SK-N-DZ (cell line): ENCODE measurements around the gene DEPDC4.
"Not testable (repeated sequence)": the region's sequence is repeated elsewhere in the genome, so short reads cannot be mapped to it uniquely, and the experiment has no call there.

Source experiments
- DNase-seq: peaks from one replicate; pipeline ENCODE4 v3.0.0-alpha.2; 2015; ENCODE audit warnings: low spot score

The DEPDC4 gene

GRCh38 chr12:100265107-100265506 lies 1.8 kb downstream of the DEPDC4 start:
- DNase-seq = not testable (repeated sequence)

DNA sequence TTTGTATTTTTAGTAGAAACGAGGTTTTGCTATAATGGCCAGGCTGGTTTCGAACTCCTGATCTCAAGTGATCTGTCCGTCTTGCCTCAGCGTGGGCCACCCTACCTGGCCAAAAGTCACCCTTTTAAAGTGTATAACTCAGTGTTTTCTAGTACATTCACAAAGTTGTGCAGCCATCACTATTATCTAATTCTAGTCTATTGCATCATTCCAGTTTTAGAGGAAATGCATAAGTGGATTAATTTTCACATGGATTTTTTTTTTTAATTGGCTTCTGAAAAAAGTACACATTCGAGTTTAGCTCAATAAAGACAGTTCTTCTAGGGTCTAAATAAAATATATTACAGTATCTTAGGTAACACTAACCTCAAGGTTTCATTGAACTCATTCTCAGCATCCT lies 3.7 kb downstream of the DEPDC4 start:
- no peak for DNase-seq

GRCh38 chr12:100258127-100258526 lies 8.8 kb downstream of the DEPDC4 start:
- no peak for DNase-seq

- no peak for DNase-seq
These were observed 12.0 kb downstream of the DEPDC4 start for GRCh38 chr12:100254876-100255275.

- DNase-seq = no peak
These were observed 13.4 kb downstream of the DEPDC4 start for GRCh38 chr12:100253437-100253836.

GRCh38 chr12:100251917-100252316 lies 15.0 kb downstream of the DEPDC4 start:
- no peak for DNase-seq

DNA sequence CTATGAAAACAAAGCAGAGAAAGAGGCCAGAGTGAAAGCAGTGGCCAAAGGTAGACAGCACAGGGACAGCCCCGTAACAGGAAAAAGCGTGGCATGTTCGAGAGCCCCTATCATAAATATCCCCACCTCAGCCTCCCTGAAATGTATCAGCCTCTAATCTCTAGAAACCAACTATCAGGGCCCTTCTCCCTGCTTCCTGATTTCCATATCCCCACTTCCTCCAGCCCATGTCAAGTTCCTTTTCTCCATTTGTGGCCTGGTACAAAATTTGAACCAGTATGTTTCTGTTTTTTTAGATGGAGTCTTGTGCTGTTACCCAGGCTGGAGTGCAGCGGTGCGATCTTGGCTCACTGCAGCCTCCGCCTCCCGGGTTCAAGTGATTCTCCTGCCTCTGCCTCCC lies 16.9 kb downstream of the DEPDC4 start:
- no peak for DNase-seq

GRCh38 chr12:100248886-100249285 lies 18.0 kb downstream of the DEPDC4 start:
- no peak for DNase-seq

- DNase-seq = no peak
These were observed 19.1 kb downstream of the DEPDC4 start for GRCh38 chr12:100247765-100248164.

DNA sequence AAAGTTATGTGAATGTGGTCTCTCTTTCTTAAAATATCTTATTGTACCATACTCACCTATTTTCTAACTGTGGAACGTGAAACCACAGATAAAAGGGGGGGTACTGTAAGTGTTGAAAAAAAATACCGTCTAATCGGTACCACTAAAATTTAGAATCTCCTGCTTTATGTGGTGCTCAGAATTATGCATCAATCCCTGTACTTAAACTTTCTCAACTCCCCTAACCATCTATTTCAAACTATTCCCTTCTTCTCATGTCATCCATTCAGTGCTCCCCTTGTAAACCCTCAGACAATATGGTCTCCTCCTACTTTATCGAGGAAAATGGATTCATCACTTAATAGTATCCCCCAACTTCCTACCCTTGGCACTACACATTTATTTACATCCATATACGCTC lies 23.7 kb downstream of the DEPDC4 start:
- DNase-seq = no peak

GRCh38 chr12:100239589-100239988 lies 27.3 kb downstream of the DEPDC4 start:
- DNase-seq = no peak

- no peak for DNase-seq
These were observed 28.1 kb downstream of the DEPDC4 start for GRCh38 chr12:100238801-100239200.

DNA sequence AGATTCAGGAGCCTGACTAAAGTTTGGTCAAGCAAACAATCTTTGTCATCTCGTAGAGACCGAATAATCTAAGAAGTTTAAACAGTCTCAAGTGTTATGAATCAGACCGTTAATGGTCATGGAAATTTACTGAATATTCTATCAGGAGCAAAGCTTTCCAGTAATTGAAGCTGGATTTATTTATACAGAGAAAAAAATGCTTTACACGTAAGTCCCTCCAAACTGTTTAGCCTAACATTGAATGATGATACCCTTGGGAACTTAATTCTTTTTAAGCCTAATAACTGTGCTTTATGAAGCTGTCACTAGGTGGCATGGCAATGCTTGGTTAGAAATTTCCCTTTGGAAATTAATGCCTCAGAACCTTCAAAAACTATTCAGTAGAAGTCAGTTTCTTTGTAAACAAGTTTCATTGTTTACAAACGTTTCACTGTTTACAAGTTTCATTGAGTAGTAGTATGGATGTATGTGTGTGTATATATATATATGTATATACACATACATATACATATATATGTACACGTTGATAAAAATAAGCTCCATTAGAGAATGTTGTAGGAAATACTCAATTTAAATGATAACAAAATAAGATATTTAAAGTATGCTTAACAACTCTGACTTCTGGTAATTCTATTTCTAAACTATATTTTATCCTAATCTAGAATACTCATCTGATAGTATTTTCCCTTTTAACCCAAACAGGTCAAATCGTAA lies 32.1 kb downstream of the DEPDC4 start:
- DNase-seq = peak; percentile 38

DNA sequence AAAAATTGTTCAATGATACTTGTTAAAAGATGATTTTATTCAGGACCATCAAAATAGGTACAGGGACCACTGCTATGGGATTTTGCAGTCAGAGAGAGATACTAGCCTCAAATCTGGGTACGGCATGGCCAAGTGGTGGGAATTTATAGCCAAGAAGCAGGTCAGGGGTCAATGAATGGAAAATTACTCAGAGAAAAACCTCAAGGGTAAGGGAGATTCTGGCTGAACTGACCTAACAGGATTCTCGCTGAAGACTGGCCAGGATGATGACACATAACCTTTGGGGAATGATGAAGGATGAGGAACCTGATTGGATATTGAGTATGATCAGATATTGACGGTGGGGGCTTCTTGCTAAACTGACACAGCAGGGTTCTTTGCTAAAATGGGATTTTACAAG lies 32.7 kb downstream of the DEPDC4 start:
- no peak for DNase-seq

- not testable (repeated sequence) for DNase-seq
These were observed 35.0 kb downstream of the DEPDC4 start for GRCh38 chr12:100231873-100232272.

- no peak for DNase-seq
These were observed 37.0 kb downstream of the DEPDC4 start for GRCh38 chr12:100229876-100230275.

DNA sequence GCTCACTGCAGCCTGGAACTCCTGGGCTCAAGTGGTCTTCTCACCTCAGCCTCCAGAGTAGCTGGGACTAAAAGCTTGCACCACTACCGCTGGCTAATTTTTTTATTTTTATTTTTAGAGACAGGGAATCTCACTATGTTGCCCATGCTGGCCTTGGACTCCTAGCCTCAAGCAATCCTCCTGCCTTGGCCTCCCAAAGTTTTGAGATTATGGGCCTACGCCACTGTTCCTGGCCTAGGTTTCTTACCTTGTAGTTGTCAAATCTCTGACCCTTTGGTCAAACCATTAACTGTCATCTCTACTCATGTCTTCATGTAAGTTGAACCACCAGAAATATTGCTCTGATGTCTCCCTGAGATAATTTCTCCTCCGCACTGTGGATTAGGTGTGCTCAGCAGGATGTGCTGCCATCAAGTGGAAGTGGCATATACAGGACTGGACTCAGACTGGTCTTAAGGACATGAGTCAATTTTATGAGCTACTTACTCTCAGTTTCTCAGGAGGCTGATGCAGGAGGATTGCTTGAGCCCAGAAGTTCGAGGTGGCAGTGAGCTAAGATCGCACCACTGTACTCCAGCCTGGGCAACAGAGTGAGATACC lies 37.7 kb downstream of the DEPDC4 start:
- peak; percentile 22 for DNase-seq

- DNase-seq = no peak
These were observed 41.4 kb downstream of the DEPDC4 start for GRCh38 chr12:100225491-100225890.

- not testable (repeated sequence) for DNase-seq
These were observed 44.7 kb downstream of the DEPDC4 start for GRCh38 chr12:100222173-100222572.

- no peak for DNase-seq
These were observed 45.4 kb downstream of the DEPDC4 start for GRCh38 chr12:100221523-100221922.

- no peak for DNase-seq
These were observed 47.4 kb downstream of the DEPDC4 start for GRCh38 chr12:100219328-100220109.

- no peak for DNase-seq
These were observed 50.5 kb downstream of the DEPDC4 start for GRCh38 chr12:100216337-100216736.

- DNase-seq = no peak
These were observed 51.7 kb downstream of the DEPDC4 start for GRCh38 chr12:100215209-100215608.
